Endothelial cell of umbilical vein (primary cell): ENCODE data around the gene EXOC6. TPM values are rescaled to one million over a fixed set of nuclear protein-coding genes. Genes with fewer than 3 reads are reported as not detected.

Experiments used
- BruUV-seq: library from RNA; stranded (reverse); fragments of 400-500 nt; replicated peaks from 2 replicates; lab custom pipeline; 2021; lab: Mats Ljungman, UMichigan
- CTCF ChIA-PET: fragments of 300-600, 350-600 bp; sonication (Branson Sonifier 250); formaldehyde crosslinking; loops from one replicate; lab custom pipeline; 2021; ENCODE audit warnings: antibody characterized with exemption, inconsistent platforms; lab: Charles Lee
- POLR2A ChIA-PET: fragments of 300-600, 350-600 bp; sonication (Branson Sonifier 250); formaldehyde crosslinking; loops from one replicate; lab custom pipeline; 2021; ENCODE audit warnings: antibody characterized with exemption, inconsistent platforms; lab: Charles Lee
- DNase-seq: peaks from one replicate; pipeline ENCODE4 v3.0.0-alpha.2; 2011; ENCODE audit warnings: low read depth, low spot score
- FAIRE-seq: peaks from 2 replicates; lab custom pipeline; 2011; peaks lifted over from hg19 to GRCh38; lab: Jason Lieb, UNC
- H2AFZ ChIP-seq: 2 replicates; pipeline ENCODE4 v1.6.0; 2012; ENCODE audit warnings: low read depth, low read length, control low read depth, inconsistent platforms
- H3K27ac ChIP-seq: 2 replicates; pipeline ENCODE4 v1.5.1; 2011; ENCODE audit warnings: low read depth, mild to moderate bottlenecking, control low read depth, low read length, moderate library complexity; ENCODE audit not compliant: insufficient read depth
- H3K27me3 ChIP-seq, 2 experiments: 2 replicates each; pipeline versions ENCODE4 v1.6.0 to v1.6.1; 2011; ENCODE audit warnings: low read length in 2 of 2, mixed read lengths in 1 of 2; ENCODE audit not compliant: control insufficient read depth in 2 of 2, insufficient read depth in 2 of 2
- H3K36me3 ChIP-seq, 2 experiments: 2 replicates in 1 of 2; 3 replicates in 1 of 2; pipeline ENCODE4 v1.5.1; 2011; ENCODE audit warnings: low read length in 2 of 2, mild to moderate bottlenecking in 1 of 2, moderate library complexity in 1 of 2; ENCODE audit not compliant: control insufficient read depth in 2 of 2, insufficient read depth in 2 of 2; ENCODE audit errors: extremely low read depth in 1 of 2
- H3K4me1 ChIP-seq: 3 replicates; pipeline ENCODE4 v1.5.1; 2011; ENCODE audit warnings: mild to moderate bottlenecking, low read length; ENCODE audit not compliant: control insufficient read depth, insufficient read depth; ENCODE audit errors: extremely low read depth
- H3K4me2 ChIP-seq: 2 replicates; pipeline ENCODE4 v1.6.1; 2011; ENCODE audit warnings: low read length, control low read depth, mixed read lengths; ENCODE audit not compliant: insufficient read depth
- H3K4me3 ChIP-seq, 3 experiments: fragments of 200-600 bp in 1 of 3; sonication (generic), shearing (Covaris generic) in 1 of 3; replicated peaks in 1 of 3; 2 replicates each; pipeline ENCODE4 v1.5.1; 2011 to 2016; ENCODE audit warnings: control low read depth in 3 of 3, low read length in 3 of 3, mild to moderate bottlenecking in 2 of 3, inconsistent platforms in 1 of 3, low read depth in 1 of 3, moderate library complexity in 1 of 3; ENCODE audit not compliant: insufficient read depth in 1 of 3
- H3K79me2 ChIP-seq: 2 replicates; pipeline ENCODE4 v1.6.0; 2012; ENCODE audit warnings: low read length, inconsistent platforms; ENCODE audit not compliant: control insufficient read depth, insufficient read depth
- H3K9ac ChIP-seq: replicated peaks from 2 replicates; pipeline ENCODE3; 2011; ENCODE audit warnings: low read length, control low read depth; ENCODE audit not compliant: insufficient read depth; ENCODE audit errors: extremely low read depth
- H3K9me1 ChIP-seq: replicated peaks from 3 replicates; pipeline ENCODE4 v1.6.0; 2011; ENCODE audit warnings: mild to moderate bottlenecking, low read length; ENCODE audit not compliant: control insufficient read depth, insufficient read depth; ENCODE audit errors: extremely low read depth
- H3K9me3 ChIP-seq: replicated peaks from 2 replicates; pipeline ENCODE4 v1.5.1; 2012; ENCODE audit warnings: low read length, inconsistent platforms; ENCODE audit not compliant: control insufficient read depth, insufficient read depth
- H4K20me1 ChIP-seq: replicated peaks from 2 replicates; pipeline ENCODE3; 2011; ENCODE audit warnings: mild to moderate bottlenecking, low read length; ENCODE audit not compliant: control insufficient read depth, insufficient read depth; ENCODE audit errors: extremely low read depth
- EZH2 ChIP-seq: IDR thresholded peaks from 2 replicates; pipeline ENCODE4 v1.6.1; 2012; ENCODE audit warnings: borderline replicate concordance, low read depth, mild to moderate bottlenecking, moderate library complexity, low read length, inconsistent platforms; ENCODE audit not compliant: severe bottlenecking
- FOS ChIP-seq: IDR thresholded peaks from 2 replicates; pipeline ENCODE4 v1.6.1; 2011; ENCODE audit warnings: mild to moderate bottlenecking, low read length, moderate library complexity, borderline replicate concordance; ENCODE audit not compliant: insufficient read depth
- GATA2 ChIP-seq: IDR thresholded peaks from 2 replicates; pipeline ENCODE4 v1.7.0; 2011; ENCODE audit warnings: low read depth, mild to moderate bottlenecking, moderate library complexity, mixed read lengths, low read length; ENCODE audit not compliant: insufficient read length, insufficient read depth
- JUN ChIP-seq: IDR thresholded peaks from 2 replicates; pipeline ENCODE4 v1.6.1; 2011; ENCODE audit warnings: borderline replicate concordance, low read depth; ENCODE audit not compliant: insufficient read length, insufficient read depth
- MYC ChIP-seq: IDR thresholded peaks from one replicate; pipeline ENCODE4 v1.6.1; 2011; ENCODE audit warnings: mild to moderate bottlenecking, low read depth, low read length
- POLR2A ChIP-seq: IDR thresholded peaks from 2 replicates; pipeline ENCODE4 v1.6.1; 2012; ENCODE audit warnings: low read depth, mild to moderate bottlenecking, control low read depth, low read length
- POLR2AphosphoS5 ChIP-seq: IDR thresholded peaks from 2 replicates; pipeline ENCODE4 v1.6.1; 2012; ENCODE audit warnings: low read depth, mild to moderate bottlenecking, control low read depth, low read length, moderate library complexity; ENCODE audit not compliant: insufficient read depth
- dilution Hi-C: fragments of 300-500 bp; cut with MboI; formaldehyde crosslinking; loops from one replicate; pipeline ENCODE4 v1.15.0; 2019; ENCODE audit warnings: low sequenced_read_pairs; ENCODE audit not compliant: extremely low pct_ligation_motif_present
- intact Hi-C: fragments of 100-400 bp; cut with micrococcal nuclease; formaldehyde crosslinking; loops from one replicate; pipeline ENCODE4 v1.10.0; 2022
- polyA plus RNA-seq, 4 experiments: library from polyadenylated mRNA; depleted of rRNA in 3 of 4; stranded (reverse) in 3 of 4; unstranded in 1 of 4; fragments of >200 nt; gene quantifications; 2 replicates each; pipeline versions ENCODE4 v1.2.1 to v1.2.3, GENCODE V29; 2011 to 2012; ENCODE audit warnings: missing spikeins in 1 of 4
- total RNA-seq: library from RNA; stranded (reverse); gene quantifications from 2 replicates; pipeline ENCODE4 v1.2.3, GENCODE V29; 2021
- TF ChIP-seq, protein P1 (sequence below): IDR thresholded peaks from 2 replicates; pipeline ENCODE4 v1.6.1; 2011; ENCODE audit not compliant: insufficient read depth, insufficient read length
- TF ChIP-seq, protein P2 (sequence below), 2 donors: IDR thresholded peaks; 1 replicate in 1 of 2; 2 replicates in 1 of 2; pipeline ENCODE4 v1.5.1; 2011; ENCODE audit warnings: low read length in 2 of 2, mild to moderate bottlenecking in 2 of 2, moderate library complexity in 2 of 2, control low read depth in 1 of 2, inconsistent platforms in 1 of 2, low read depth in 1 of 2; ENCODE audit not compliant: insufficient read depth in 1 of 2; ENCODE audit errors: extremely low read depth in 1 of 2

Gene EXOC6
- total and polyA plus RNA-seq, 2 donors (not counting 3 experiments of a cell fraction or from before 2014, with no cell fraction given): 72.6 to 108 TPM

DNA sequence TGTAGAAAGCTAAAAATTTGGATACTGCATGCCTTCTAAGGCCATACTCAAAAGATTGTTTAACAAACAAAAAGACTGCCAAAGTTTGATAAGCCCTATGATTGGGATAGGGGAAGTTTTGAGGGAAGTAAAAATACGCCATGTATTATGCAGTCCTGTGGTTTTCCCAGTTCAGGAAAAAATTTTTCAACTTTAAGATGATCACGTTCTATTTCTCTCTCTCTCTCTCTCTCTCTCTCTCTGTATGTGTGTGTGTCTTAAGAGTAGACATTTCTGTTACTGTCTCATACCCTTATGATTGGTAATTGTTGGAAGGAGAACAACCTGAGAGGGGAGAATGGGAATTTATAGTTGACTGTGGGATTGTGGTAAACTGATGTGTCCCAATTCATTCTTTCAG, 143.2 kb downstream of the EXOC6 start:
- intact Hi-C loops (no loop called here), dilution Hi-C loops (no loop called here)
- CTCF ChIA-PET: interaction anchor here (0.7 kb wide), 1 partner anchor 9 kb away, joined by 3 read pairs; no protein-coding TSS in a partner anchor
- DNase-seq (no peak), FAIRE-seq (no peak)
- no peaks in the 10 kb centered on the region for H3K9me1 ChIP-seq
- H3K4me2 ChIP-seq: no peak overlapping the region
- H3K36me3 ChIP-seq: peaks cover 0 to 2% of the 10 kb centered on the region in 2 experiments
- H3K27ac ChIP-seq: no peak overlapping the region
- H3K27me3 ChIP-seq: no peaks in the 10 kb centered on the region
- H2AFZ ChIP-seq: no peak overlapping the region
- no peaks in the 10 kb centered on the region for H3K9me3 ChIP-seq
- peaks cover 2% of the 10 kb centered on the region for H4K20me1 ChIP-seq
- TF ChIP-seq GATA2: no peak
- TF ChIP-seq FOS: no peak
- TF ChIP-seq EZH2: no peak
- TF ChIP-seq, protein P1, sequence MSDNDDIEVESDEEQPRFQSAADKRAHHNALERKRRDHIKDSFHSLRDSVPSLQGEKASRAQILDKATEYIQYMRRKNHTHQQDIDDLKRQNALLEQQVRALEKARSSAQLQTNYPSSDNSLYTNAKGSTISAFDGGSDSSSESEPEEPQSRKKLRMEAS: no peak
- TF ChIP-seq POLR2A: no peak
- TF ChIP-seq POLR2AphosphoS5: no peak
- TF ChIP-seq, protein P2, sequence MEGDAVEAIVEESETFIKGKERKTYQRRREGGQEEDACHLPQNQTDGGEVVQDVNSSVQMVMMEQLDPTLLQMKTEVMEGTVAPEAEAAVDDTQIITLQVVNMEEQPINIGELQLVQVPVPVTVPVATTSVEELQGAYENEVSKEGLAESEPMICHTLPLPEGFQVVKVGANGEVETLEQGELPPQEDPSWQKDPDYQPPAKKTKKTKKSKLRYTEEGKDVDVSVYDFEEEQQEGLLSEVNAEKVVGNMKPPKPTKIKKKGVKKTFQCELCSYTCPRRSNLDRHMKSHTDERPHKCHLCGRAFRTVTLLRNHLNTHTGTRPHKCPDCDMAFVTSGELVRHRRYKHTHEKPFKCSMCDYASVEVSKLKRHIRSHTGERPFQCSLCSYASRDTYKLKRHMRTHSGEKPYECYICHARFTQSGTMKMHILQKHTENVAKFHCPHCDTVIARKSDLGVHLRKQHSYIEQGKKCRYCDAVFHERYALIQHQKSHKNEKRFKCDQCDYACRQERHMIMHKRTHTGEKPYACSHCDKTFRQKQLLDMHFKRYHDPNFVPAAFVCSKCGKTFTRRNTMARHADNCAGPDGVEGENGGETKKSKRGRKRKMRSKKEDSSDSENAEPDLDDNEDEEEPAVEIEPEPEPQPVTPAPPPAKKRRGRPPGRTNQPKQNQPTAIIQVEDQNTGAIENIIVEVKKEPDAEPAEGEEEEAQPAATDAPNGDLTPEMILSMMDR (IDR thresholded peaks at IDR 0.05; ENCODE audit: extremely low read depth in 1 of 2, insufficient read depth in 1 of 2, low read depth in 1 of 2, low read length in 2 of 2): no peak
- TF ChIP-seq MYC: no peak
- no peak for TF ChIP-seq JUN
- H3K79me2 ChIP-seq: no peaks in the 10 kb centered on the region
- no TSS peak for BruUV-seq
- no peak overlapping the region for H3K4me3 ChIP-seq
- POLR2A ChIA-PET: no interaction called here
- H3K9ac ChIP-seq: no peak overlapping the region
- H3K4me1 ChIP-seq: no peaks in the 10 kb centered on the region
